ENCODE measurements around the gene ANXA1.

ANXA1 gene

GRCh38 chr9:73151653-73152542 is at the start of gene ANXA1:
TSS of gene ANXA1 (plus strand) at chr9:73151865. CDS start at chr9:73158536, 6,671 bp downstream.
- DNase-seq (ENCODE audit: low spot score): peak; percentile 31

DNA sequence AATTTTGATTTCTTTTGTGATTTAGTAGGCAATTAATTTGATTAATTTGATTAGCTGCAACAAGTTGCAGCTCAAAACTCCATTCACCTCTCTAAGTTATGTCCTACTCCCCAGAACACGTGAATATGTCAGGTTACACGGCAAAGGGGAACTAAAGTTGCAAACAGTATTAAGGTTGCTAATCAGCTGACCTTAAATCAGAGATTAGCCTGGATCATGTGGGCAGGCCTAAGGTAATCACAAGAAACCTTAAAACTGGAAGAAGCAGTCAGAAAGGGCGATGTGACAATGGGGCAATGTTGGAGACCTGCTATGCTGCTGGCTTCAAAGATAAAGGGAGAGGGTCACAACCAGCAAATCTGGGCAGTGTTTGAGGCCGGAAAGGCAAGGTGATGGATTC is 47.3 kb upstream of the ANXA1 start:
- DNase-seq (ENCODE audit: low spot score): no peak

- DNase-seq (ENCODE audit: low spot score): no peak
Measured at GRCh38 chr9:73104921-73105320, 46.7 kb upstream of the ANXA1 start.

- DNase-seq (ENCODE audit: low spot score): peak; percentile 51
Measured at GRCh38 chr9:73107489-73108069, 44.1 kb upstream of the ANXA1 start.

DNA sequence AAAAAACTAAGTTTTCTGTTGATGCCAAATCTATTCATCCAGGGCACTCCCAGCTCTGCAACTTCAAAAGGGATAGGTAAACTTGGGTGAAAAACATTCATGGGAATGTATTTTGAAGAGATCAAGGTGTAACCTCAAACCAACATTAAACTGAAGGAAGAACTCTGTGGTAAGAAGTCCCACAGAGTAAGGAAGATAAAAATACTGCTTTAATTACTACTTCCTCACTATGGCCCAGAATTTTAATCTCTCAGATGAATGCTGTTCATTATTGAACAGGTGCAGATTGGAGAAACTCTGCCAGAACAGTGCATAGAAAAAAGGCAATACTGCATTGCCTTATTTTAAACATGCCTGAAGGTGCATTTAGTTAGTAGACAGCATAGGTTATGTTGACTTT is 37.6 kb upstream of the ANXA1 start:
- DNase-seq (ENCODE audit: low spot score): no peak

- no peak for DNase-seq (ENCODE audit: low spot score)
Measured at GRCh38 chr9:73114958-73115357, 36.7 kb upstream of the ANXA1 start.

DNA sequence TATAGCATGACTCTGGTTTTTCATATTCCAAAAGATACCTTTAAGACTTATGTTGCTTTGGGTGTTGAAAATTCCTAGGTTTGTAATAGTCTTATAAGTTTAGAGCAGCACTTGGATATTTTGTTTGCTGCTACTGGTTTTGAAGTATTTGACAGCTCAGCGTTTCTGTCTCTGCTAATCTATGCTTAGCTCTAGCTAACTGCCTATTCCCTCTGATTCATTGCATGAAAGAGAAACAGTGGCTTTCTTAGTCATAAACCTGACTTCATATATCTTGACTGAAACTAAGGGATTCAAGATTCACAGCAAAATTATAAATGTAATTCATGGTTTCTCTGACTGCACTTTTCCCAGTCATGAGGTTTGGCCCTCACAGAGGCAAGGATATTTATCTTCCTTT is 35.6 kb upstream of the ANXA1 start:
- peak; percentile 64 for DNase-seq (ENCODE audit: low spot score)

DNA sequence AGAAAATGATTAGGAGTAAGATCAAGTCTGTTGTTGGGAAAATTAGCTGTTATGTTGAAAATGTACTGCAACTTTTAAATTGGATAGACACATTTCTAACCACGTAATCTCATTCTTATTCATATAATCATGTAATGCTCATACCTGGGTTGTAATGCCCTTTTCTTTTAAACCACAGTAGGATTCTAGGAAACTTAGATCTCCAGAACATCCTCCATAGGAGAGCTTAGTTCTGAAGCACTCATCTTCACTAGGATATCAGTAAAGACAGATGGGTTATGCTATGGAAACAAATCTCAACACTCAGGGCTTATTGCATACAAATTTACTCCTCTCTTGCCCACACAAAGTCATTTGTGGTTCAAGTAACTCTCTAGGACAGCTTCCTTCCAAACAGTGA is 34.8 kb upstream of the ANXA1 start:
- no peak for DNase-seq (ENCODE audit: low spot score)

- peak; percentile 12 for DNase-seq (ENCODE audit: low spot score)
Measured at GRCh38 chr9:73118286-73118685, 33.4 kb upstream of the ANXA1 start.

DNA sequence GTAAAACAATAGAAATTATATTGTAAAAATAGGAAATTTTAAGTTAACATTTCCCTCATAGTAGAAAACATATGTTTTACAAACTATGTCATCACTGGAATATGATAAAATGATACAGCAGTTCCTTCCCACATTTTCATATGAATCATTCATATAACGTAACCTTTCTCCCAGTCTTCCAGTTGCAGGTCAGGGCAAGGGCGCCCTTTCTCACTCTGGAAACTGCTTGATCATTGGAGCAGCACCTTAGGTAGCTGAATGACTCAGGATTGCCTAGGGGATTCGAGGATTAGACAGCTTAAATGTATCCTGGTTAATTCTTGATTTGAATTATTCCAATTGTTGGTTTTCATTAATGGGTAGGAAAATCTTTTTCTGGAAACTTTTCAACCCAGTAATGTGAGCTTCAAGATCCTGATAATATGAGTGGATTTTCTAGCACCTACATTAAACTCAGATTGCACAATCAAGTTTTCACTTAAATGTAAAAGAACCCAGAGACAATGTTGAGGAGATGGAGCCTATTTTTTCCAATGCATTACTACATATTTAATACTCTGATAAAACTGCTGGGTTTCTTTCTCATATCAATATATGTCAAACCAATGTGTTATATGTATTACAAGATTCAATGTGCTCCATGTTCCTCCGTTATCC is 32.6 kb upstream of the ANXA1 start:
- DNase-seq (ENCODE audit: low spot score): peak; percentile 35

- DNase-seq (ENCODE audit: low spot score): no peak
Measured at GRCh38 chr9:73121375-73121935, 30.2 kb upstream of the ANXA1 start.

GRCh38 chr9:73125651-73126050 is 26.0 kb upstream of the ANXA1 start:
- peak; percentile 74 for DNase-seq (ENCODE audit: low spot score)

- DNase-seq (ENCODE audit: low spot score): no peak
Measured at GRCh38 chr9:73129941-73130685, 21.6 kb upstream of the ANXA1 start.

DNA sequence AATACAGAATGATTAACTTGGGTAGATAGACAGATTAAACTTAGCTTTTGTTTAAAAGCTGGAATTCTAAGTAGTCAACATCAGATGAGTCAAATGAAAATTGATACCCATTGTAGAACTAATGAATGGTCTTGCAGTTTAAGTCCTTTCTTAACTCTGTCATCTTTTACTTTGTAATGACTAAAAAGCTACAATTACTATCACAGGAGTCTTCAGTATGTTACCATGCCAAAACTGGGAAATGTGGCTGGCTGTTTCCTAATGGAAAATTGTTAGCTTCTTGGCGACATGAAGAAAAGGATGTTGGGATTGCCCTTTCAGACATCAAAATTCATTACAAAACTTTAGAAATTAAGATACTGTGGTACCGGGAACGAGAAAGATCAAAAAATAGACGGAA is 20.2 kb upstream of the ANXA1 start:
- DNase-seq (ENCODE audit: low spot score): no peak

DNA sequence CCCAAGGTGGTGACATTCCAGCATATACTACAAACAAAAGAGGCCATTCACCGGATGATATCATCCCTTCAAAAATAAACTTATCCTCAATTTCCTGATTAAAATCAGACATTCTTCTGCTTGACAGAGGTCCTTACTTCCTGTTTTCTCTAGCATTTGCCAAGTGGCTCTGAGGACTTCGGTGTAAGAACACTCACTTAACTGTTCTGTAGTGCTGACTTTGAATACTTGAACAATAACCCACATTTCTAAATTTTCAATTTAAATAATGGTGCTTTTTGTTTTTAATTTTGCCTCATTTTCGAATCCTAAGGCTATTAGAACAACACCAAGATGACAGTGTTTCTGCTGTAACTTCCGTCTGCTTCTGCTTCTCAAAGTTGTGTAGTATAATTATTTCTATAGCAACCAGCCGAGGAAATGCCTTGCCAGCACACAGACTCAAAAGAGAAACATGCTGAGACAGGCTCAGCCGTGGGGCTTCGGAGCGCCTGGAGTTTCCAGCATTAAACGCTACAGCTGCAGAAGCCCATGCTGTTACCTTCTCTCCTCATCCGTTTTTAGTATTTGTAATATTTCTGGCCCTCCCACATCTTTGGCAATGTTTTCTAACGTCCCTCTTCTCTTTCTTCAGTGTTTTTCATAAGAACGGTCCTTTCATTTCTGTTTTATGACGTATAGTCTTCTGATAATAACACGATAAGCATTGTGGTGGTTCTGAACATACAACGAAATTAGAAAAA is 19.5 kb upstream of the ANXA1 start:
- DNase-seq (ENCODE audit: low spot score): peak; percentile 89

DNA sequence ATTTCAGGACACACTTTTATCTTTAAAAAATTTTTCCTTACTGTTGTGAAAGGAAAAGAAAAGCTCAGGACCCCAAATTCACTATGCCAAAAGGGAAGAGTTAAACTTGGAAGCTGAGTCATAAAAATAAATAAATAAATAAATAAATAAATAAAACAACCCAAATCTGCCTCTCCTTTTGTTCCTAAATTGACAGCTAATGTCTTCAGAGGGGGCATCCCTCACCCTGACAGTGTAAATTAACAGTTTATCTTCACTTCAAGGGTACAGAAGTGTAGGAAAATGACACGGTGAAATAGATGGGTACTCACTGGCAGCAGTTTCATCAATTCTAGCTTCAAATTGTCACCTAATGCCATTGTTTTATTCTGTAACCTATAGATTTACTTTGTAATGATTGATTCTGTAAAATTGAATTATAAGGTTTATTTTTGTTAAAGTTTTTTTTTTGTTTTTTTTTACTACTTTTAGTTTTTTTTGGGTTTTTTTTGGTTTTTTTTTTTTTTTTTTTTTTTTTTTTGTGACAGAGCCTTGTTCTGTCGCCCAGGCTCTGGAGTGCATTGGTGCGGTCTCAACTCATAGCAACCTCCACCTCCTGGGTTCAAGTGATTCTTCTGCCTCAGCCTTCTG is 18.5 kb upstream of the ANXA1 start:
- DNase-seq (ENCODE audit: low spot score): peak; percentile 16

GRCh38 chr9:73133921-73134407 is 17.7 kb upstream of the ANXA1 start:
- DNase-seq (ENCODE audit: low spot score): no peak

DNA sequence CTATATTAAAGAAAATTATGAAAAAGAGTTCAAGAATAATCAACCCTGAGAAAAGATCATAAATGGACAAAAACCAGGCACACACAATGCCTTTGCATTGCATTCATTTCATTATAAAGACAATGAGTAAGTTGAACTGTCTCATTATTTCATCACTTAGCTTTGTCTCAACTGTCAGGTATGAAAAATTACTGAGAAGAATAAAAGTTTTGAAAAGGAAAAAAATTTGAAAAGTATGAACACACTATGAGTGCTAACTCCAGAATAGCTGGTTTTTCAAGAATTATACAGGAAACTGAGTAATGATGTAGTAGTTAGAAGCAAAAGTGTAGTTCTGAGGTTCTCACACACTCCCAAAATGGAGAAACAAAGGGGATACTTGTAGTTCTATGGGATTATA is 16.3 kb upstream of the ANXA1 start:
- peak; percentile 42 for DNase-seq (ENCODE audit: low spot score)

- no peak for DNase-seq (ENCODE audit: low spot score)
Measured at GRCh38 chr9:73137286-73137899, 14.3 kb upstream of the ANXA1 start.

DNA sequence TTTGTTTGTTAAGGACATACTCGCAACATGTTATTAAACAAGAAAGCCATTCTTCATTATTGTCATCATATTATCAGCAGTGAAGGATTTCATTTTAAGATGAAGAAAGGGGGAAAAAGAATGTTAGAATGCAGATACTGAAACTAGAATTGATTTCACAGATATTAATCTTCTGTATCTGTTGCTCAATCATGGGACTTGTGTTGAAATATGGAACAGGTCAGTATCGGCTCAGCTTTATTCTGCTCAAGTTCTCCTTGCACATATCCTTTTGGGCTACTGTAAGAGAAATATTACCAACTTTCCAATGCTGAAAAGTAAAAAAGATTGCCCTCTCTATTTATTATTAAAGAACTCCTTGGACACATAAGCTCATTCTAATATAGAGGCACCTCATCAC is 13.8 kb upstream of the ANXA1 start:
- DNase-seq (ENCODE audit: low spot score): no peak

Data from RKO (cell line).